Measurements from ENCODE around the gene ZNF45.

DNA sequence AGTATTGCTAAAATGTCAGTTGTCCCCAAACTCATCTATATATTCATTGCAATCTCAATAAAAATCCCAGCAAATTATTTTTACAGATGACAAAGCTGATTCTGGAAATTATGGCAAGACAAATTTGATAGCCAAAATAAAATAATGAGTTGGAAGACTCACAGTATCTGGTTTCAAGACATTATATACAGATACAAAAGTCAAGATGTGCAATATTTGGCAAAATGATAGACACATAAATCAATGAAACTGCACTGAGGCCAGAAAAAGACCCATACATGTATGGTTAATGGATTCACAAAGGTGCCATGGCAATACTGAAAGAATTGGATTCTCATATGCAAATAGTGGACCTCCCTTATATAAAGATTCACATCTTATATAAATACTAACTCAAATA lies 24.2 kb downstream of the ZNF45 start:
- TF ChIP-seq POLR2AphosphoS5 (IDR thresholded peaks at IDR 0.05; ENCODE audit: low read depth, low read length): no peak
- no peak for TF ChIP-seq POLR2A (IDR thresholded peaks at IDR 0.05; ENCODE audit: low read depth, low read length)

Data from GM12892 (cell line).